PC-9 (cell line): Measurements from ENCODE around the gene YWHAQ.

Experiments
- EZH2 ChIP-seq: fragments of 200-600 bp; sonication (generic); IDR thresholded peaks from 2 replicates; pipeline ENCODE4 v1.8.0; 2017; ENCODE audit warnings: antibody characterized with exemption, low read depth
- TF ChIP-seq, protein P1 (sequence below): fragments of 200-600 bp; sonication (generic); conservative IDR thresholded peaks from 2 replicates; pipeline ENCODE4 v1.6.1; 2017; ENCODE audit warnings: mixed run types, antibody characterized with exemption, mild to moderate bottlenecking, moderate library complexity

DNA sequence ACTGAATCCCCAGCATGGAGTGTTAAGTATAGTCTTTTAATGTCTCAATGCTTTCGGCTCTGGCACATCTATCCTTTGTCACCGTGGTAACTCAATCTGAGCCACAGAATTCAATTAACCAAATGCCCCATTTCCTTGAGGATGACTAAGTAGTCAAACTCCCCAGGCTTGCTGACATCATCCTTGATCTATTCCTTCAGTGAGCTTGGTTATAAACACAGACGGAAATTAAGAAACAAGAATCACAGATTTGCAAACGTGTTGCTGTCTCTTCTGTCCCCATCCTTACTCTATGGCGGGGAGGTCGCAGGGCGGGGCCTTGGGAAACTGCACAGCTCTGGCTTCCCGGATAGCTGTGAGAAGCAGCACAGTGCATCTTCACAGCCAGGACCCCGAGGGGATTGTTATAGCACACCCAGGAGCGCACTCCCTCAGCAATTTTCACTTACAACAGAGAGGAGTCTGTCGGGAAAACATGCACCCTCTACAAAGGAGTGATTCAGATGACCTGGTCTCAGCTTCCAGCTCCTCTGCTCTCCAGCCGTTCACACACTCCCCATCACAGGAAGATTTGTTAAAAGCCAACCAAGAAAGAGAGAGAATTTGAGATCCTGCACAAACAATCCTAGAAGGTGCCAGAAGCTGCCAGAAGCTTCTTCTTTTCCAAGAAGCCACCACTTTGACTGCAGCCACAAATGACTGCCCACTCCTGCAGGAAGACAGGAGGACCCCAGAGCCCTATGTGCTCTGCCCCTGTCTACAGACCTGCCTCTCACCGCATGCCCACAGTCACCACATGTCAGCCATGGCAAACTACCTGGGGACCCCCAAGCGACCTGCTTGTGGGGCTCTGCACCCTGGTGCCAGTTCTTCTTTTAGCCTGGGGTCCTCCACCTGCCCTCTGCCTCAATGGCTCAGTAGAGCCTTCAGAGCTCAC lies 44.9 kb upstream of the YWHAQ start:
- TF ChIP-seq, protein P1, sequence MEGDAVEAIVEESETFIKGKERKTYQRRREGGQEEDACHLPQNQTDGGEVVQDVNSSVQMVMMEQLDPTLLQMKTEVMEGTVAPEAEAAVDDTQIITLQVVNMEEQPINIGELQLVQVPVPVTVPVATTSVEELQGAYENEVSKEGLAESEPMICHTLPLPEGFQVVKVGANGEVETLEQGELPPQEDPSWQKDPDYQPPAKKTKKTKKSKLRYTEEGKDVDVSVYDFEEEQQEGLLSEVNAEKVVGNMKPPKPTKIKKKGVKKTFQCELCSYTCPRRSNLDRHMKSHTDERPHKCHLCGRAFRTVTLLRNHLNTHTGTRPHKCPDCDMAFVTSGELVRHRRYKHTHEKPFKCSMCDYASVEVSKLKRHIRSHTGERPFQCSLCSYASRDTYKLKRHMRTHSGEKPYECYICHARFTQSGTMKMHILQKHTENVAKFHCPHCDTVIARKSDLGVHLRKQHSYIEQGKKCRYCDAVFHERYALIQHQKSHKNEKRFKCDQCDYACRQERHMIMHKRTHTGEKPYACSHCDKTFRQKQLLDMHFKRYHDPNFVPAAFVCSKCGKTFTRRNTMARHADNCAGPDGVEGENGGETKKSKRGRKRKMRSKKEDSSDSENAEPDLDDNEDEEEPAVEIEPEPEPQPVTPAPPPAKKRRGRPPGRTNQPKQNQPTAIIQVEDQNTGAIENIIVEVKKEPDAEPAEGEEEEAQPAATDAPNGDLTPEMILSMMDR: no peak
- no peak for TF ChIP-seq EZH2
